Measurements from ENCODE around the gene ARHGAP21.

DNA sequence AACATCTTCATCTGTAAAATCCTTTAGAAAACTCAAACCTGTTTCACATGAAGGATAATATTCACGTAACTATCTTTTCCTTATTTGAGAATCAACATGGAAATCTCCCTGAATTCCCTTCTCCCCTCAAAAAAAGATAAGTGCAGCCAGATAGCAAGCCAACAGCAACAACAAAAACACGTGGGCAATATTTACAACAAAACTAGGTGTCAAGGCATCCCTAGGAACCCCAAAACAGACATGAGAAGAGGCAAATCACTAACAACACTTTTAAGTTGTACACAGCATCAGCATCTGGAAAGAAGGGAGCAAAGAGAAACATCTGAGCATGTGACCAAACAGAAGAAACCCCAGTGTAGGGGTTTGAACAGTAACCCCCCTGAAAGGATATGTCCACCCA is 12.2 kb downstream of the ARHGAP21 start:
- TF ChIP-seq, protein P1, sequence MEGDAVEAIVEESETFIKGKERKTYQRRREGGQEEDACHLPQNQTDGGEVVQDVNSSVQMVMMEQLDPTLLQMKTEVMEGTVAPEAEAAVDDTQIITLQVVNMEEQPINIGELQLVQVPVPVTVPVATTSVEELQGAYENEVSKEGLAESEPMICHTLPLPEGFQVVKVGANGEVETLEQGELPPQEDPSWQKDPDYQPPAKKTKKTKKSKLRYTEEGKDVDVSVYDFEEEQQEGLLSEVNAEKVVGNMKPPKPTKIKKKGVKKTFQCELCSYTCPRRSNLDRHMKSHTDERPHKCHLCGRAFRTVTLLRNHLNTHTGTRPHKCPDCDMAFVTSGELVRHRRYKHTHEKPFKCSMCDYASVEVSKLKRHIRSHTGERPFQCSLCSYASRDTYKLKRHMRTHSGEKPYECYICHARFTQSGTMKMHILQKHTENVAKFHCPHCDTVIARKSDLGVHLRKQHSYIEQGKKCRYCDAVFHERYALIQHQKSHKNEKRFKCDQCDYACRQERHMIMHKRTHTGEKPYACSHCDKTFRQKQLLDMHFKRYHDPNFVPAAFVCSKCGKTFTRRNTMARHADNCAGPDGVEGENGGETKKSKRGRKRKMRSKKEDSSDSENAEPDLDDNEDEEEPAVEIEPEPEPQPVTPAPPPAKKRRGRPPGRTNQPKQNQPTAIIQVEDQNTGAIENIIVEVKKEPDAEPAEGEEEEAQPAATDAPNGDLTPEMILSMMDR (IDR thresholded peaks at IDR 0.05; ENCODE audit: poor library complexity, severe bottlenecking), result no peak
- TF ChIP-seq MXI1 (conservative IDR thresholded peaks at IDR 0.05; ENCODE audit: poor library complexity, severe bottlenecking) (no peak), EP300 (conservative IDR thresholded peaks at IDR 0.05; ENCODE audit: poor library complexity, severe bottlenecking) (no peak)

Measured in neural cell (in vitro differentiated cells).